GM06990 (cell line): ENCODE results near the gene LENEP.

Experiments used
- DNase-seq: peaks from one replicate; pipeline ENCODE4 v3.0.0-alpha.2; 2011; ENCODE audit not compliant: insufficient read length; ENCODE audit errors: extremely low read depth
- H3K27me3 ChIP-seq: replicated peaks from 2 replicates; pipeline ENCODE4 v1.6.0; 2011; ENCODE audit warnings: low read length; ENCODE audit not compliant: control insufficient read depth, insufficient read depth
- H3K36me3 ChIP-seq: 2 replicates; pipeline ENCODE4 v1.5.1; 2011; ENCODE audit warnings: low read length; ENCODE audit not compliant: control insufficient read depth, insufficient read depth
- H3K4me3 ChIP-seq: replicated peaks from 2 replicates; pipeline ENCODE4 v1.5.1; 2011; ENCODE audit warnings: low read depth, mild to moderate bottlenecking, control low read depth, low read length
- TF ChIP-seq, protein P1 (sequence below): IDR thresholded peaks from 2 replicates; pipeline ENCODE4 v1.5.1; 2011; ENCODE audit warnings: low read length, control low read depth, mild to moderate bottlenecking, inconsistent platforms; ENCODE audit not compliant: insufficient read depth, poor library complexity, severe bottlenecking

Gene LENEP

GRCh38 chr1:155037043-155037442, 43.7 kb downstream of the LENEP start:
- H3K36me3 ChIP-seq, result no peaks in the 10 kb centered on the region
- DNase-seq, result no peak
- TF ChIP-seq, protein P1, sequence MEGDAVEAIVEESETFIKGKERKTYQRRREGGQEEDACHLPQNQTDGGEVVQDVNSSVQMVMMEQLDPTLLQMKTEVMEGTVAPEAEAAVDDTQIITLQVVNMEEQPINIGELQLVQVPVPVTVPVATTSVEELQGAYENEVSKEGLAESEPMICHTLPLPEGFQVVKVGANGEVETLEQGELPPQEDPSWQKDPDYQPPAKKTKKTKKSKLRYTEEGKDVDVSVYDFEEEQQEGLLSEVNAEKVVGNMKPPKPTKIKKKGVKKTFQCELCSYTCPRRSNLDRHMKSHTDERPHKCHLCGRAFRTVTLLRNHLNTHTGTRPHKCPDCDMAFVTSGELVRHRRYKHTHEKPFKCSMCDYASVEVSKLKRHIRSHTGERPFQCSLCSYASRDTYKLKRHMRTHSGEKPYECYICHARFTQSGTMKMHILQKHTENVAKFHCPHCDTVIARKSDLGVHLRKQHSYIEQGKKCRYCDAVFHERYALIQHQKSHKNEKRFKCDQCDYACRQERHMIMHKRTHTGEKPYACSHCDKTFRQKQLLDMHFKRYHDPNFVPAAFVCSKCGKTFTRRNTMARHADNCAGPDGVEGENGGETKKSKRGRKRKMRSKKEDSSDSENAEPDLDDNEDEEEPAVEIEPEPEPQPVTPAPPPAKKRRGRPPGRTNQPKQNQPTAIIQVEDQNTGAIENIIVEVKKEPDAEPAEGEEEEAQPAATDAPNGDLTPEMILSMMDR, result no peak
- H3K27me3 ChIP-seq, result peaks cover 3% of the 10 kb centered on the region
- H3K4me3 ChIP-seq, result no peak overlapping the region

- Histone ChIP-seq H3K36me3 (no peaks in the 10 kb centered on the region), H3K4me3 (no peak overlapping the region), H3K27me3 (peaks cover 3% of the 10 kb centered on the region)
- no peak for DNase-seq
- TF ChIP-seq, protein P1, result no peak
Observed at GRCh38 chr1:155037851-155038441, 44.6 kb downstream of the LENEP start.

DNA sequence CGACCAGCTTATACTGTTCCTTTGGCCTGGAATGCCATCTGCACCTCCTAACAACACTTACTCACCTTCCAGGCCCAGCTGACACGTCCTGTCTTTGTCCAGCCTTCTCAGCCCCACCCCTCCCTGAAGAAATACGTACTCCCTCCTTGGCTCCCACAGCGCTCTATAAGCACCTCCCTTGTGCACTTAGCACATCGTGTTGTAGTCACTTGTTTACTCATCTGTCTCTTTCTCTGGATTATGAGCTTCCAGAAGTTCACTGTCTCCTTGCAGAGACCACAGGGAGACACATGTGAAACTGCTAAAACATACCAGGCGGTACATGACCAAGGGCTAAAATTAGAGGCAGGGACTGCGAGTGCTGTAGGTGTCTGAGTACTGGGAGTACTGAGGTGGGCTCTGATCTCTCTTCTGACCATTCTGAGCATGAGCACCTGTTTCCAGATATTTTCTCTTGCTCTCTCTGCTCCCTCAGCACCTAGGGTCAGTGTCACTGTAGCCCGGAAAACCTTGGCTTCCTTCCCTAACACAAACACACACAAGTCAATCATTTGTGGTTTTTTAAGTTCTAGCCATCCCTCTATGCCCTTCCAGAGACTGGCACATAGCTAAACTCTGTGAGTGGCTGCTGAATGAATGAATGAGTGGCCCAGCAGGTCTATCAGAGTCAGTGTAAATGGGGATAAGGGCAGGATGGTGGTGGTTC, 45.4 kb downstream of the LENEP start:
- H3K4me3 ChIP-seq, result no peak overlapping the region
- TF ChIP-seq, protein P1, result no peak
- peaks cover 3% of the 10 kb centered on the region for H3K27me3 ChIP-seq
- no peaks in the 10 kb centered on the region for H3K36me3 ChIP-seq
- no peak for DNase-seq

- no peaks in the 10 kb centered on the region for H3K36me3 ChIP-seq
- TF ChIP-seq, protein P1, result no peak
- no peak for DNase-seq
- H3K27me3 ChIP-seq, result peaks cover 3% of the 10 kb centered on the region
- no peak overlapping the region for H3K4me3 ChIP-seq
Observed at GRCh38 chr1:155039308-155039669, 45.9 kb downstream of the LENEP start.

- H3K4me3 ChIP-seq, result no peak overlapping the region
- TF ChIP-seq, protein P1, result no peak
- H3K36me3 ChIP-seq, result no peaks in the 10 kb centered on the region
- DNase-seq, result no peak
- H3K27me3 ChIP-seq, result no peaks in the 10 kb centered on the region; the same call in none of the 2 replicates
Observed at GRCh38 chr1:155040358-155041093, 47.1 kb downstream of the LENEP start.
